KMS-11 (cell line): ENCODE data around the gene TEX44.

ENCODE experiments used
- H2AFZ ChIP-seq: fragments of 200-600 bp; sonication (generic); 2 replicates; pipeline ENCODE4 v1.6.1; 2016; ENCODE audit warnings: antibody characterized with exemption, mixed run types, low read depth
- H3K27ac ChIP-seq: fragments of 200-600 bp; sonication (generic); 2 replicates; pipeline ENCODE4 v1.6.1; 2016; ENCODE audit warnings: mild to moderate bottlenecking, mixed run types
- H3K27me3 ChIP-seq: fragments of 200-600 bp; sonication (generic); 2 replicates; pipeline ENCODE4 v1.6.1; 2017; ENCODE audit warnings: mild to moderate bottlenecking, low read depth, mixed run types, moderate library complexity; ENCODE audit not compliant: insufficient read depth
- H3K36me3 ChIP-seq: fragments of 200-600 bp; sonication (generic); 2 replicates; pipeline ENCODE4 v1.6.1; 2017; ENCODE audit warnings: mild to moderate bottlenecking, mixed run types; ENCODE audit not compliant: insufficient read depth
- H3K4me1 ChIP-seq: fragments of 200-600 bp; sonication (generic); 2 replicates; pipeline ENCODE4 v1.6.1; 2016; ENCODE audit warnings: mild to moderate bottlenecking, low read depth, mixed run types; ENCODE audit not compliant: poor library complexity, severe bottlenecking
- H3K4me2 ChIP-seq: fragments of 200-600 bp; sonication (generic); 2 replicates; pipeline ENCODE4 v1.7.0; 2016; ENCODE audit warnings: mild to moderate bottlenecking, mixed run types
- H3K4me3 ChIP-seq: fragments of 200-600 bp; sonication (generic); IDR thresholded peaks from 2 replicates; pipeline ENCODE4 v1.6.1; 2017; ENCODE audit warnings: low read depth, low read length, mixed read lengths; ENCODE audit not compliant: insufficient read depth
- H3K79me2 ChIP-seq: fragments of 200-600 bp; sonication (generic); 2 replicates; pipeline ENCODE4 v1.6.1; 2016; ENCODE audit warnings: low read depth, mixed run types; ENCODE audit not compliant: insufficient read depth
- H3K9ac ChIP-seq: fragments of 200-600 bp; sonication (generic); 2 replicates; pipeline ENCODE4 v1.6.1; 2016; ENCODE audit warnings: mild to moderate bottlenecking, mixed run types
- H4K20me1 ChIP-seq: fragments of 200-600 bp; sonication (generic); 2 replicates; pipeline ENCODE4 v1.6.1; 2016; ENCODE audit warnings: mild to moderate bottlenecking, mixed run types; ENCODE audit not compliant: insufficient read depth
- TF ChIP-seq, protein P1 (sequence below): fragments of 200-600 bp; sonication (generic); conservative IDR thresholded peaks from 2 replicates; pipeline ENCODE4 v1.6.1; 2017; ENCODE audit warnings: low read depth, mild to moderate bottlenecking, antibody characterized with exemption, low read length, moderate library complexity, mixed read lengths

Gene TEX44

DNA sequence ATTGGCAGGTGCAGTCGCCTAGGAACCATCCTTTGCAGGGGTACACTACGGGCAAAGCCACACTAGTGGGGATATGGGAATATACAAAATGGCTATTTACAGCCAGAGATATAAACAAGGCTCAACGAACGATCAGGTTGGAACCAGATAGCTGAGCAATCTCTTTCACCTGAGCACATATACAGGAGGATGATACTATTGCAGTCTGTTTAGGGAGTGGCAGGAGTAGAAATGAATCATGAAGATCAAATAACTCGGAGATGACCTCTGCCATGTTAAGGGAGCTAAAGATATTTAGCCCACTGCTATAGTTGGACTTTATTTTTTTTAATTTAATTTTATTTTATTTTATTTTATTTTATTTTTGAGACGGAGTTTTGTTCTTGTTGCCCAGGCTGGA is 33.8 kb downstream of the TEX44 start:
- H3K27ac ChIP-seq = no peak overlapping the region
- no peaks in the 10 kb centered on the region for H3K4me1 ChIP-seq
- no peaks in the 10 kb centered on the region for H3K79me2 ChIP-seq
- no peak overlapping the region for H3K4me3 ChIP-seq
- no peak overlapping the region for H3K4me2 ChIP-seq
- no peak overlapping the region for H3K9ac ChIP-seq
- no peaks in the 10 kb centered on the region for H3K27me3 ChIP-seq
- H3K36me3 ChIP-seq = no peaks in the 10 kb centered on the region
- no peak overlapping the region for H2AFZ ChIP-seq
- TF ChIP-seq, protein P1, sequence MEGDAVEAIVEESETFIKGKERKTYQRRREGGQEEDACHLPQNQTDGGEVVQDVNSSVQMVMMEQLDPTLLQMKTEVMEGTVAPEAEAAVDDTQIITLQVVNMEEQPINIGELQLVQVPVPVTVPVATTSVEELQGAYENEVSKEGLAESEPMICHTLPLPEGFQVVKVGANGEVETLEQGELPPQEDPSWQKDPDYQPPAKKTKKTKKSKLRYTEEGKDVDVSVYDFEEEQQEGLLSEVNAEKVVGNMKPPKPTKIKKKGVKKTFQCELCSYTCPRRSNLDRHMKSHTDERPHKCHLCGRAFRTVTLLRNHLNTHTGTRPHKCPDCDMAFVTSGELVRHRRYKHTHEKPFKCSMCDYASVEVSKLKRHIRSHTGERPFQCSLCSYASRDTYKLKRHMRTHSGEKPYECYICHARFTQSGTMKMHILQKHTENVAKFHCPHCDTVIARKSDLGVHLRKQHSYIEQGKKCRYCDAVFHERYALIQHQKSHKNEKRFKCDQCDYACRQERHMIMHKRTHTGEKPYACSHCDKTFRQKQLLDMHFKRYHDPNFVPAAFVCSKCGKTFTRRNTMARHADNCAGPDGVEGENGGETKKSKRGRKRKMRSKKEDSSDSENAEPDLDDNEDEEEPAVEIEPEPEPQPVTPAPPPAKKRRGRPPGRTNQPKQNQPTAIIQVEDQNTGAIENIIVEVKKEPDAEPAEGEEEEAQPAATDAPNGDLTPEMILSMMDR = no peak
- no peaks in the 10 kb centered on the region for H4K20me1 ChIP-seq

GRCh38 chr2:231627384-231628120 is 34.9 kb downstream of the TEX44 start:
- Histone ChIP-seq H3K4me2 (no peak overlapping the region), H3K4me3 (no peak overlapping the region), H3K79me2 (no peaks in the 10 kb centered on the region), H3K4me1 (no peaks in the 10 kb centered on the region), H3K27ac (no peak overlapping the region), H3K27me3 (no peaks in the 10 kb centered on the region), H4K20me1 (no peaks in the 10 kb centered on the region), H3K9ac (no peak overlapping the region), H3K36me3 (no peaks in the 10 kb centered on the region), H2AFZ (no peak overlapping the region)
- TF ChIP-seq, protein P1 = no peak

GRCh38 chr2:231632559-231633142 is 40.0 kb downstream of the TEX44 start:
- Histone ChIP-seq H3K9ac (no peak overlapping the region), H3K79me2 (no peaks in the 10 kb centered on the region)
- TF ChIP-seq, protein P1 = no peak

DNA sequence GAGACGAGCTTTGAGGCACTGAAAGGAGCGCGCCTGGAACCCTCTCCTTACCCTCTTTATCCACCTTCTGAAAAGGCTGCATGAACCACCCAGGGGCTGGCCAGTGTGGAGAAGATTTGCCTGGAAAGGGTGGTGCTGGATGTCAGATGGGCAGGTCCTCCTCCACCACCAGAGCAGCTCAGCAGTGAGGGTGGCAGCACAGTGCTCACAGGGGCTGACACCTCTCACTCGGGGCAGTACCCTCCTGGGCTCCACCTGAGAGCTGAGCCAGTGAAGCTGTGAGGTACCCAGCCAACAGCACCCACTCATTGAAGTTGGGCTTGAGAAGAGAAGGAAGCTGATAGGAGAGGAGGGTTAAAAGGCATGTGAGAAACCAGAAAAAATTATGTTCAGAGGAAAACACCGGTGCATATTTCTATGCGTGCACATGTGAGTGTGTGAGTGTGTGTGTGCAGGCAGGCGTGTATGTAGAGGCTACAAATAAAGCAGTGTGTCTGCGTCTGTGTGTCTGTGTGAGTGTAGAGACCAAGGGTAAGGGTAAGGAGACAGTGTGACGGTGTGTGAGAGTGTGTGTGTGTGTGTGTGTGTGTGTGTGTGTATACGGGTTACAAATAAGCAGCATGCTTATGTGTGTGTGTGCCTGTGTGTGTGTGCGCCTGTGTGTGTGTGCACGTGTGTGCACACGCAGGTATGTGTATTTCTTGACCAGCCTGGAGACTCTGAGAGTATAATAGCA is 40.7 kb downstream of the TEX44 start:
- Histone ChIP-seq H3K4me2 (no peak overlapping the region), H3K79me2 (no peaks in the 10 kb centered on the region), H3K27ac (no peak overlapping the region), H3K4me3 (no peak overlapping the region), H3K9ac (no peak overlapping the region), H3K36me3 (no peaks in the 10 kb centered on the region), H3K4me1 (no peaks in the 10 kb centered on the region), H3K27me3 (no peaks in the 10 kb centered on the region), H4K20me1 (no peaks in the 10 kb centered on the region), H2AFZ (no peak overlapping the region)
- TF ChIP-seq, protein P1 = no peak

More at GRCh38 chr2:231632559-231633142, 40.0 kb downstream of the TEX44 start:
- Histone ChIP-seq H3K4me1 (no peaks in the 10 kb centered on the region), H3K27me3 (no peaks in the 10 kb centered on the region), H3K27ac (no peak overlapping the region), H4K20me1 (no peaks in the 10 kb centered on the region), H3K4me3 (no peak overlapping the region), H2AFZ (no peak overlapping the region), H3K4me2 (no peak overlapping the region), H3K36me3 (no peaks in the 10 kb centered on the region)
